Measurements from ENCODE around the gene NSA2.

NSA2 gene

GRCh38 chr5:74787424-74787823 lies 20.4 kb downstream of the NSA2 start:
- TF ChIP-seq TAF1 (IDR thresholded peaks at IDR 0.05; ENCODE audit: borderline replicate concordance, insufficient read depth, low read length) (no peak), POLR2AphosphoS5 (IDR thresholded peaks at IDR 0.05; ENCODE audit: low read depth, low read length) (no peak), FOXP2 (optimal IDR thresholded peaks at IDR 0.05; ENCODE audit: borderline replicate concordance, extremely low read depth, extremely low read length, insufficient read depth) (no peak)

DNA sequence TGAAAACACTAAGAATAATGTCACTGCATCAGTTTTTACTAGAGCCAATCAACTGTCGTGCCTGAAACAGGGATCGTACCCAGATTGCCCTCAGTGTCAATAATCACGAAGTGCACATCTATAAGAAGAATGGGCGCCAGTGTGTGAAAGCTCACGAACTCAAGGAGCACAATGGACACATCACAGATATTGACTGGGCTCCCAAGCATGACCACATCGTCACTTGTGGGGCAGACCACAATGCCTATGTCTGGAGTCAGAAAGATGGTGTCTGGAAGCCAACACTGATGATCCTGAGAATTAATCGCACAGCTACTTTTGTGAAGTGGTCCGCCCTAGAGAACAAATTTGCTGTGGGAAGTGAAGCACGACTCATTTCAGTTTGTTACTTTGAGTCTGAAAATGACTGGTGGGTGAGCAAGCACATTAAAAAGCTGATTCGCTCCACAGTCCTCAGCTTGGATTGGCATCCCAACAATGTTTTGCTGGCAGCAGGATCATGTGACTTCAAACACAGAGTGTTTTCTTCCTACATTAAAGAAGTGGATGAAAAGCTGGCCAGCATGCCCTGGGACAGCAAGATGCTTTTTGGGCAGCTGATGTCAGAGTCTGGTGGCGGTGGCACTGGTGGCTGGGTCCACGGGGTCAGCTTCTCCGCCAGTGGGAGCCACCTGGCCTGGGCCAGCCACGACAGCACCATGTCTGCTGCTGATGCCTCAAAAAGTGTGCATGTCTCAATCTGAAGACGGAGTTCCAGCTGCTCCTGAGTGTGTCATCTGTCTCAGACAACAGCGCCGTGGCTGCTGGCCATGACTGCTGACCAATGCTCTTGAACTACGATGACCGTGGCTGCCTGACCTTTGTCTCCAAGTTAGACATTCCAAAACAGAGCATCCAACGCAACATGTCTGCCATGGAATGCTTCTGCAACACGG lies 32.2 kb downstream of the NSA2 start:
- TF ChIP-seq SIN3A (IDR thresholded peaks at IDR 0.05; ENCODE audit: borderline replicate concordance, insufficient read depth, low read length) = no peak
- no peak for TF ChIP-seq REST (IDR thresholded peaks at IDR 0.05; ENCODE audit: insufficient read depth in 1 of 2, low read depth in 2 of 2, low read length in 2 of 2)
- TF ChIP-seq TAF1 (IDR thresholded peaks at IDR 0.05; ENCODE audit: borderline replicate concordance, insufficient read depth, low read length) = no peak
- no peak for TF ChIP-seq POLR2AphosphoS5 (IDR thresholded peaks at IDR 0.05; ENCODE audit: low read depth, low read length)
- no peak for TF ChIP-seq FOXP2 (optimal IDR thresholded peaks at IDR 0.05; ENCODE audit: borderline replicate concordance, extremely low read depth, extremely low read length, insufficient read depth)

DNA sequence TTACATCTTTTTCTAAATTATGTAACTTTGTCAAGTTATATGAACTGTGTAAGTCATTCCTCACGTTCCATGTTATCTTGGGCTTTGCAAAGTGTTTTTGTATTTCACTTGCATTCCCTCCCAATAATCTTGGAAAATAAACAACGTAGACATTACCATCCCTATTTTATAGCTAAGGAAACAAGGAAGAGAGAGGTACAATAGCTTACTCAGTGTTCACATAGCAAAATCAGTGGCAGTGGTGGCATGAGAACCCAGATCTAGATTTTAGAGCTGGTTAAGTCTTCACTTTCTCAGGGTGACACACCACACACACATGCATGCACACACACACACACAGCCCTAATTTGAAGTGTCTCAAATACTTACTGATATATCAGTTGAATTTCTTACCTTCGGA lies 34.1 kb downstream of the NSA2 start:
- TF ChIP-seq REST (IDR thresholded peaks at IDR 0.05; ENCODE audit: insufficient read depth in 1 of 2, low read depth in 2 of 2, low read length in 2 of 2) = no peak
- no peak for TF ChIP-seq TAF1 (IDR thresholded peaks at IDR 0.05; ENCODE audit: borderline replicate concordance, insufficient read depth, low read length)
- TF ChIP-seq POLR2AphosphoS5 (IDR thresholded peaks at IDR 0.05; ENCODE audit: low read depth, low read length) = no peak
- no peak for TF ChIP-seq SIN3A (IDR thresholded peaks at IDR 0.05; ENCODE audit: borderline replicate concordance, insufficient read depth, low read length)
- TF ChIP-seq FOXP2 (optimal IDR thresholded peaks at IDR 0.05; ENCODE audit: borderline replicate concordance, extremely low read depth, extremely low read length, insufficient read depth) = no peak

DNA sequence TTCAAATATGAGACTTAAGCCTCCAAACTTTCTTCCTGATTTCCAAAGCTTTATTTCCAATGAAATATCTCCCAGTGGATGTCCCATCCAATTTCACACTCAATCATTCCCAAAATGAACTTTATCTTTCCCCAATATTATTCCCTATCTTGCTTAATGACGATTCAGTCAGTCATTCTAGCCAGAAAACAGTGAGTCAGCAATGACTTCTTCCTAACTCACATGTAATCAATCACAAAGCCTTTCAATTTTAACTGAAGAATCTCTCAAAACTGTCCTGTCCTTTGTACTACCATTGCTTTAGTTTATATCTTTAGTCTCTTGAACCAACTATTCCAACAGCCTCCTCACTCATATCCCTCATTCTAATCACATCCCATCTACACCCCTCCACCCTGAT lies 34.9 kb downstream of the NSA2 start:
- no peak for TF ChIP-seq POLR2AphosphoS5 (IDR thresholded peaks at IDR 0.05; ENCODE audit: low read depth, low read length)
- TF ChIP-seq TAF1 (IDR thresholded peaks at IDR 0.05; ENCODE audit: borderline replicate concordance, insufficient read depth, low read length) = no peak
- no peak for TF ChIP-seq REST (IDR thresholded peaks at IDR 0.05; ENCODE audit: insufficient read depth in 1 of 2, low read depth in 2 of 2, low read length in 2 of 2)
- no peak for TF ChIP-seq FOXP2 (optimal IDR thresholded peaks at IDR 0.05; ENCODE audit: borderline replicate concordance, extremely low read depth, extremely low read length, insufficient read depth)
- TF ChIP-seq SIN3A (IDR thresholded peaks at IDR 0.05; ENCODE audit: borderline replicate concordance, insufficient read depth, low read length) = no peak

- TF ChIP-seq POLR2AphosphoS5 (IDR thresholded peaks at IDR 0.05; ENCODE audit: low read depth, low read length) = no peak
- no peak for TF ChIP-seq REST (IDR thresholded peaks at IDR 0.05; ENCODE audit: insufficient read depth in 1 of 2, low read depth in 2 of 2, low read length in 2 of 2)
- TF ChIP-seq SIN3A (IDR thresholded peaks at IDR 0.05; ENCODE audit: borderline replicate concordance, insufficient read depth, low read length) = no peak
- TF ChIP-seq FOXP2 (optimal IDR thresholded peaks at IDR 0.05; ENCODE audit: borderline replicate concordance, extremely low read depth, extremely low read length, insufficient read depth) = no peak
- no peak for TF ChIP-seq TAF1 (IDR thresholded peaks at IDR 0.05; ENCODE audit: borderline replicate concordance, insufficient read depth, low read length)
Measured at GRCh38 chr5:74810915-74811314, 43.9 kb downstream of the NSA2 start.

Measured in PFSK-1 (cell line).